ENCODE measurements around the gene PAK5. TPM values are rescaled to one million over a fixed set of nuclear protein-coding genes. Genes with fewer than 3 reads are reported as not detected.
"Not testable (repeated sequence)": the region's sequence is repeated elsewhere in the genome, so short reads cannot be mapped to it uniquely, and the experiment has no call there.

Gene PAK5
- total RNA-seq, 2 experiments from 2014 or later, result not detected

DNA sequence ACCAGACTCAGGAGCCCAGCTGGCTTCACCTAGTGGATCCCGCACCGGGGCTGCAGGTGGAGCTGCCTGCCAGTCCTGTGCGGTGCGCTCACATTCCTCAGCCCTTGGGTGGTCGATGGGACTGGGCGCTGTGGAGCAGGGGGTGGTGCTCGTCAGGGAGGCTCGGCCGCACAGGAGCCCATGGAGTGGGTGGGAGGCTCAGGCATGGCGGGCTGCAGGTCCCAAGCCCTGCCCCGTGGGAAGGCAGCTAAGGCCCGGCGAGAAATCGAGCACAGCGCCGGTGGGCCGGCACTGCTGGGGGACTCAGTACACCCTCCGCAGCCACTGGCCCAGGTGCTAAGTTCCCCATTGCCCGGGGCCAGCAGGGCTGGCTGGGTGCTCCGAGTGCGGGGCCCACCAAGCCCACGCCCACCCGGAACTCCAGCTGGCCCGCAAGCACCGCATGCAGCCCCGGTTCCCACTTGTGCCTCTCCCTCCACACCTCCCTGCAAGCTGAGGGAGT is 197.3 kb downstream of the PAK5 start:
- H3K36me3 Mint-ChIP-seq (ENCODE audit: low read depth); H3K9me3 Mint-ChIP-seq; H3K27me3 Mint-ChIP-seq; CTCF ChIA-PET; DNase-seq; H3K4me3 Mint-ChIP-seq; H3K27ac Mint-ChIP-seq; H3K4me1 Mint-ChIP-seq; POLR2A ChIA-PET: not testable (repeated sequence)

DNA sequence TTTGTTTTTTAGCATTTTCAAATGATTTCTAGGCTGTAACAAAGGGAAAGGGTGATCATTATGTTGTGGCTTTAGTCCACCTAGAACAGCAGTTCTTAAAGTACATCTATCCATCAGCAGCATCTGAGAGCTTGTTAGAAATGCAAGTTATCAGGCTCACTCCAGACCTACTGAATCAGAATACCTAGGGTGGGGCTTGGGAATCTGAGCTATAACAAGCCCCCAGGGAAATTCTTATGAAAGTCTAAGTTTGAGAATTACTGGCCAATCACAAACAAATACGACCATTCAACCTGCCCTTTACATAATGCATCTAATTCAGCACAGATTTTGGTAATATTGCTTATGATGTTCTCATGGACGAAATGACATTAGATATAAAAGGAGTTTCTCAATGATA is 201.0 kb downstream of the PAK5 start:
- H3K36me3 Mint-ChIP-seq (ENCODE audit: low read depth), result no peaks in the 10 kb centered on the region
- H3K27ac Mint-ChIP-seq, result no peak overlapping the region
- ChIA-PET CTCF (no interaction called here), POLR2A (no interaction called here)
- H3K27me3 Mint-ChIP-seq, result no peaks in the 10 kb centered on the region
- no peaks in the 10 kb centered on the region for H3K4me1 Mint-ChIP-seq
- DNase-seq, result no peak
- no peaks in the 10 kb centered on the region for H3K9me3 Mint-ChIP-seq
- no peak overlapping the region for H3K4me3 Mint-ChIP-seq

DNA sequence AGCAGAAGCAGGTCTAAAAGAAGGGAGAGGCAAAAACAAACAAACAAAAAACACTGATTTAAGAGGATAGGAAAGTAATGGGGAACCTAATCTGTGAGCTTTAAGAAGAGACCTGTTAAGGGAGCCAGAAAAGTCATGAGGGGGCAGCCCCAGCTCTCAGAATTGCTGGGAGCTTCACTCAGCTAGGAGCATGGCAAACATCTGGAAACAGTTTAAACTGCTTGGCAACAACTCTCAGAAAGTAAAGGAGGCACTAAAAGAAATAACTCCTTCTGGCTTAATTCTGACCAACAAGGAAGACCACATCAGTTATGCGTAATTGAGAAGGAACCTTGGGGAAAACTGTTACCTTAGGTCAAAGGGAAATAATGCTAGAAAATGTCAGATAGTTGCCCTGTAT is 203.1 kb downstream of the PAK5 start:
- H3K36me3 Mint-ChIP-seq (ENCODE audit: low read depth), result no peaks in the 10 kb centered on the region
- DNase-seq, result no peak
- no peaks in the 10 kb centered on the region for H3K27me3 Mint-ChIP-seq
- no peaks in the 10 kb centered on the region for H3K4me1 Mint-ChIP-seq
- POLR2A ChIA-PET, result no interaction called here
- no peak overlapping the region for H3K27ac Mint-ChIP-seq
- no peaks in the 10 kb centered on the region for H3K9me3 Mint-ChIP-seq
- CTCF ChIA-PET, result no interaction called here
- no peak overlapping the region for H3K4me3 Mint-ChIP-seq

DNA sequence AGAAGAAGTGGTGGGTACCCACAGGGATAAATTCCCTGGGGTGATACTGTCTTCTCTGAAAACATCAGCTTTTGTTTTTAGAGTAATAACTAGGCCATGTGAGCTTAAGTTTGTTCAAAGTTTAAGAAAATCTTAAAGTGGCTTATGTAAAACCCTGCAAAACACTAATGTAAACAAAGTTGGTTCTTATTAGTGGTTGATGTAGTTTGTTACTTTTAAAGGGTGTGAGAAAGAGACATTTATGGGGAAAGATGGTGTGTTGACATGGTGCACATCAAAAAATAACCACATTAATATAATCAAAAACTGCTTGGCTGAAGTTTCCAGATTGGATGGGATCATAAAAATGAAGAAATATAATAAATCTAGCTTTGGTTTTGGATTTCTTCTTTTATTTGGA is 204.5 kb downstream of the PAK5 start:
- DNase-seq, result no peak
- ChIA-PET POLR2A (no interaction called here), CTCF (no interaction called here)
- Mint-ChIP-seq H3K36me3 (ENCODE audit: low read depth) (no peaks in the 10 kb centered on the region), H3K9me3 (no peaks in the 10 kb centered on the region), H3K4me3 (no peak overlapping the region), H3K27ac (no peak overlapping the region), H3K4me1 (no peaks in the 10 kb centered on the region), H3K27me3 (no peaks in the 10 kb centered on the region)

DNA sequence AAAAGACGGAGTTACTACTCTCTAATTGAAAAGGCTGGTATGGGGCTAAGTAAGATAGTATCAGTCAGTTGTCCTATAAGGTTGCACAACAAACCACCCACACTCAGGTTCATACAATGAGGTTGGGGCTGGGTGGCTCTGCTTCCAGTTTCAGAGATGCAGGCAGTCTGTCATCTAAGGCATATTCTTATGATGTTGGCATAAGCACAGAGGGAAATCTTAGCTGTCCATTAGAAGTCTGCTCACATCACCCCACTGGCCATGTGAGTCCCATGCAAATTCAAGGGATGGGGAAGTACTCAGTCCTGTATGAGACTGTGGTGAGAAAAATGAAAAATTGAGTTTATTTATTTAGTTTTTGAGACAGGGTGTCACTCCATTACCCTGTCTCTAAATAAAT is 205.9 kb downstream of the PAK5 start:
- CTCF ChIA-PET, result no interaction called here

DNA sequence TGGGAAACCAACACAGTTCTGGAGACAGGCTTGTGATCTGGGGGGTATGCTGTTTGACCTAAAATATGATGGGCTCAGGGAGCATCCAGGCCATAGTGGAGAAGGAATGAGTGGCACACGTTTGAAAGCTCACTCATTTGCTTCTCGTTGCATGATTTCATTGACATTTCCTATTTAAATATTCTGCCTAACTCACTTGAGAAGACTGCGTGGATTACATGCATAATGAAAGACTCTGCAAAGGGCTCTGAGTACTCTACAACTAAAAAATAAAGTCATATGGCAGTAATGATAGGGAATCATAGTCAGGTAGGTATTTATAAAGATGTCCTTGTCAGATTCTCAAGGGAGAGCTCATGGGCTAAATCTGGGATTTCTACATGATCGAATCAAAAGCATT is 206.6 kb downstream of the PAK5 start:
- ChIA-PET POLR2A (no interaction called here), CTCF (no interaction called here)
- no peaks in the 10 kb centered on the region for H3K4me1 Mint-ChIP-seq
- no peaks in the 10 kb centered on the region for H3K27me3 Mint-ChIP-seq
- no peaks in the 10 kb centered on the region for H3K36me3 Mint-ChIP-seq (ENCODE audit: low read depth)
- no peak overlapping the region for H3K27ac Mint-ChIP-seq
- DNase-seq, result no peak
- H3K9me3 Mint-ChIP-seq, result no peaks in the 10 kb centered on the region
- H3K4me3 Mint-ChIP-seq, result no peak overlapping the region

More for the DNA sequence above, 205.9 kb downstream of the PAK5 start:
- Mint-ChIP-seq H3K9me3 (no peaks in the 10 kb centered on the region), H3K27ac (no peak overlapping the region), H3K36me3 (ENCODE audit: low read depth) (no peaks in the 10 kb centered on the region), H3K4me1 (no peaks in the 10 kb centered on the region), H3K27me3 (no peaks in the 10 kb centered on the region), H3K4me3 (no peak overlapping the region)
- no peak for DNase-seq
- POLR2A ChIA-PET, result no interaction called here

DNA sequence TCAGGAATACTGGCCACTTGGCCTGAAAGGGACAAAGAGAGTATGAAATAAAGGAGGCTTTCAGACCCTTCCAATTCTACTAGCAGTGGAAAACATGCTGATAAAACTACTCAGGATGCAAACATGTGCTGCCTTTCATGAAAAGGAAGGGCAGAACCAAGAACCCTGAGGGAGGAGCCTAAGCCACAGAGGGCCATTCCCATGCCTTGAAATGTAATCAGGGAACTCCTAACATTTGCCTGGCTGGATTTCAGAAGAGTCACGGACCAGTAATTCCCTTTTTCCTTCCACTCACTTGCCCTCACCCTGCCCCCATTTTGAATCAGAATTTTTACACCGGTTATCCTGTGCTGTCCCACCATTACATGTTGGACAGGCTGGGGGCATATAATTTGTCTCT is 208.3 kb downstream of the PAK5 start:
- H3K27me3 Mint-ChIP-seq, result no peaks in the 10 kb centered on the region
- no peaks in the 10 kb centered on the region for H3K4me1 Mint-ChIP-seq
- H3K36me3 Mint-ChIP-seq (ENCODE audit: low read depth), result no peaks in the 10 kb centered on the region
- no peak overlapping the region for H3K4me3 Mint-ChIP-seq
- ChIA-PET POLR2A (no interaction called here), CTCF (no interaction called here)
- no peaks in the 10 kb centered on the region for H3K9me3 Mint-ChIP-seq
- DNase-seq, result no peak
- H3K27ac Mint-ChIP-seq, result no peak overlapping the region

DNA sequence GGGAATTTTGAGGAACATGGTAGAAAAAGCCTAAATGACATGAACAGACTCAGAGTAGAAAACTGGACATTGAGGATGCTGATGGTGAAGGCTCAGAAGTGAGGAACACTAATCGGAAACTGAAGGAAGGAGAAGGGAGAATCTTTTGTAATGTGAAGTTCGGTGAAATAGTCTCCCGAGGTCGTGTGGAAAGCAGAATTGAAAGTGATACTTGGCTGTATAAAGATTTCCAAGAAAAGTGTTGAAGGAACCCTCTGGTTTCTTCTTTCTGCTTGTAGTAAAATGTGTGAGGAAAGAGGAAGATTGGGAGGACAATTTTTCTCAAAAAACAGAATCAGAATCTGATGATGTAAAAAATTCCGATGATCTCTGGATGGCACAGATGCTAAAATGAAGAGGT is 209.0 kb downstream of the PAK5 start:
- H3K4me1 Mint-ChIP-seq, result no peaks in the 10 kb centered on the region
- CTCF ChIA-PET, result no interaction called here
- DNase-seq, result no peak
- H3K36me3 Mint-ChIP-seq (ENCODE audit: low read depth), result no peaks in the 10 kb centered on the region
- H3K9me3 Mint-ChIP-seq, result no peaks in the 10 kb centered on the region
- POLR2A ChIA-PET, result no interaction called here
- H3K27me3 Mint-ChIP-seq, result peaks cover 2% of the 10 kb centered on the region
- H3K4me3 Mint-ChIP-seq, result no peak overlapping the region
- H3K27ac Mint-ChIP-seq, result no peak overlapping the region

DNA sequence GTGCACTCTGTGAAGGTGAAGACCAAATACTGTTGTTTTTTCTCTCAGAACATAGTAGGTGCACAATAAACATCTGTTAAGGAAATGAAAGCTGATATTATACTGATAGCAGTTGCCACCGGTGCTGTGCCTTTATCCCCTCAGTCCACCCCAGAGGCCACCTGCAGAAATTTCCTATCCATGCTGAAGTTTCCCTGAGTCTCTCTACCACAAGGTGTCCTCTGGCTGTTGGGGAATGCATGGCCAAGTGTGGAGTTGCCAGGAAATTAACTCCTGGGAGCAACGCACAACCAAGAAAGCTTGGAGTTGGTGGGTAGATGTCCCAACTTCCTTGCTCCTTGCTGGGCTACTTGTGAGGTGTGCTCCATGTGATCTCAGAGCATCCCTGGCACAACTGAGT is 210.3 kb downstream of the PAK5 start:
- Mint-ChIP-seq H3K9me3 (no peaks in the 10 kb centered on the region), H3K27ac (no peak overlapping the region), H3K36me3 (ENCODE audit: low read depth) (no peaks in the 10 kb centered on the region), H3K4me3 (no peak overlapping the region), H3K27me3 (peaks cover 2% of the 10 kb centered on the region), H3K4me1 (no peaks in the 10 kb centered on the region)
- CTCF ChIA-PET, result interaction anchor here (1.8 kb wide), 1 partner anchor 10 kb away, joined by 8 read pairs; no protein-coding TSS in a partner anchor
- POLR2A ChIA-PET, result no interaction called here
- DNase-seq, result no peak

DNA sequence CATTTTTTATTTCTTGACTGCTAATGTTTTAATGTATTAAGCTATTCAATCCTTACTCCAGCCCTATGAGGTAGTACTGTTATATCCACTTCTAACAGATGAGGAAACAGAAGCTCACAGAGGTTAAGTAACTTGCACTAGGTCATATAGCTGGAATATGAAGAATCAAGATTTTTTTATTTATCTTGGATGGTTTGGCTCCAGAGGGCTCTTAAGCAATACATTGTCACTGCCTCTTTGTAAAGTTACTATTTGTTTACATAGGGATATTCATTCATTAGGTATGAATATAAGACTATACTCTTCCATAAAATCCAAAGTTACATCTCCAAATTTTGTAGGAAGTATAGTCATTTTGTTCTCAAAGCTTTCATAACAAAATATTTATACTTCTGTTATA is 210.7 kb downstream of the PAK5 start:
- Mint-ChIP-seq H3K27ac (no peak overlapping the region), H3K9me3 (no peaks in the 10 kb centered on the region), H3K27me3 (peaks cover 2% of the 10 kb centered on the region), H3K4me1 (no peaks in the 10 kb centered on the region), H3K36me3 (ENCODE audit: low read depth) (no peaks in the 10 kb centered on the region), H3K4me3 (no peak overlapping the region)
- ChIA-PET CTCF (interaction anchor here (1.8 kb wide), 1 partner anchor 10 kb away, joined by 8 read pairs; no protein-coding TSS in a partner anchor), POLR2A (no interaction called here)
- DNase-seq, result no peak

DNA sequence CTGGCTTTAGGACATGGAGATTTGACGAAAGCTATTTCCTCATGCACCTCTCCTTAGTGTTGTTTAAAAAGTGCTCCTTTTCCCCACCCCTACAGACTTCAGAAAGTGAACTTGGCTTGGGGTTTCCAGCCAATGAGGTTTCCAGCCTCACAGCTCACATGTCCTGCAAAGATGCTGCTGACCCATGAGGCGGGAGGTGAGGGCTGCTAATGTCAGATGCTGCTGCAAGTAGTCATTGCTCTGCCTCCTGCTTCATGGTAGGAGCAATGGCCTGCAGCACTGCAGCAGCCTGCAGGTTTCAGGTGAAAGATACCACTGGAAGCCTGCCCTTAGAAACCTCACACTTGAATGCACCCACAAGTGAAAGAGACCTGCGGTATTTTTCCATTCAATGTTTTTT is 211.7 kb downstream of the PAK5 start:
- Mint-ChIP-seq H3K36me3 (ENCODE audit: low read depth) (no peaks in the 10 kb centered on the region), H3K4me1 (no peaks in the 10 kb centered on the region), H3K9me3 (no peaks in the 10 kb centered on the region), H3K27ac (no peak overlapping the region), H3K27me3 (peaks cover 2% of the 10 kb centered on the region), H3K4me3 (no peak overlapping the region)
- CTCF ChIA-PET, result no interaction called here
- DNase-seq, result no peak
- POLR2A ChIA-PET, result no interaction called here

DNA sequence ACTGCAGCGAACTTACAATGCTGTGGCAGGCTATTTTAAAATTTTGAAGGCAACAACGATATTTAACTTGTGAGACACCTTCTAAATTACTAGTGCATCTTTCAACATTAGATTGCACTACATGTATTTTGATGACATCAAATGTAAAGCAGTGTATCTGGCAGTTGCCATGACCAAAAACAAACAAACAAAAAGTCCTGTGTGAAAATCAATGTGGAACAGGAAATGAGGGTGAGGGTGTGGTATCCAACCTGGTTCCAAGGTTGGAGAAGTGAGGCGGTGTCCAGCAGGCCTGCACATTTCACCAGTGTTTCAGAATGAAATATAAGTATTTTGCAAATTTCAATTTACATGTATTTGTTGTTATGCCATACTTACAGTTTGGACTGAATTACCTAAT is 212.5 kb downstream of the PAK5 start:
- Mint-ChIP-seq H3K27ac (no peak overlapping the region), H3K36me3 (ENCODE audit: low read depth) (no peaks in the 10 kb centered on the region), H3K27me3 (peaks cover 2% of the 10 kb centered on the region), H3K9me3 (no peaks in the 10 kb centered on the region), H3K4me3 (no peak overlapping the region), H3K4me1 (no peaks in the 10 kb centered on the region)
- DNase-seq, result no peak
- POLR2A ChIA-PET, result no interaction called here
- CTCF ChIA-PET, result no interaction called here

DNA sequence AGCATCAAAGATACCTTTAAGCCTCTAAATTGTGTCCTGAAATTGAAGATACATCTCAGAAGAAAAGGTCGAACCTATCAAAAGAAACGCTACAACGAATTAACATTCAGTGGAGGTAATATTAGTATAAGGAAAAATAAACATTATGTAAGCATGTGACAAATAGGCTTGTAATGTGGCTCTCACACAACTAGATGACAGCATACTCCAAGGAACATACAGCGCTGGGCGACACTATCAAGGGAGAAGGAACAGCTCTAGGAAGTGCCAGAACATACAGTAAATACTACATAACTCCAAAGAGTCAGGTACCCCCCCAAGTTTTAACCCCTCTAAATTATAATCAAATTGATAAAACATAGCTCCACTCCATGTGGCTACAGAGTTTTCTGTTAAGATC is 220.9 kb downstream of the PAK5 start:
- no peaks in the 10 kb centered on the region for H3K4me1 Mint-ChIP-seq
- CTCF ChIA-PET, result interaction anchor here (0.7 to 3.4 kb wide), 11 partner anchors 8 to 473 kb away, joined by 3 to 45 read pairs (median 11); no protein-coding TSS in a partner anchor
- peaks cover 7% of the 10 kb centered on the region for H3K27me3 Mint-ChIP-seq
- H3K36me3 Mint-ChIP-seq (ENCODE audit: low read depth), result no peaks in the 10 kb centered on the region
- H3K4me3 Mint-ChIP-seq, result no peak overlapping the region
- no peaks in the 10 kb centered on the region for H3K9me3 Mint-ChIP-seq
- no peak for DNase-seq
- POLR2A ChIA-PET, result no interaction called here
- H3K27ac Mint-ChIP-seq, result no peak overlapping the region

DNA sequence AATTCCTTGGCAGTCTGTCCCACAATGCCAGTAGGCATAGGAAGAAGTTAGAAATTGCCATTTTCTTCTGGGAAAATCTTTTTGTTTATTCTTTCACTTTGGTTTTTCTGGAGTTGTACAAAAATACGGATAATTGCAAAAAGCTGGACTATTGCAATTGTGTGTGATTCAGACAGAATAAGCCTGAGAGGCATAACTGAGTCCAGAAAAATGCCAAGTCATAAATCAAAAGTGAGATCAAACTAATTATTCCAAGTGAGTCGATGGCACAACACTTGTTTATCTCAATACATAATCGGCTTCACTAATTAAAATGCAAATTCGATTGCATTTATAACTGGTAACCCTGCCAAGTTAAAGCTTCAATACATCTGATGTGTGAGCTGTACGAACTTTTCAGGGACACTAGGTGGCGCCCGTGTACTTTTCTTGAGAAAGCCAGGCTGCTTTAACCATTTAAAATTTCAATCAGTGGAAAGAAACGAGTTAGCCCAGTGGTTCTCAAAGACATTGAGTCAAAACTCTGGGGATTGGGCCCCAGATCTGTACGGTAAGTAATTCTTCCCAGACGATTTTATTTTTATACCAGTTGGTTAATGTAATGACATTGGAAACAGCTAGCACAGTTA is 221.9 kb downstream of the PAK5 start:
- CTCF ChIA-PET, result interaction anchor here (0.5 to 3.4 kb wide), 17 partner anchors 8 to 1312 kb away, joined by 3 to 45 read pairs (median 3); partner anchors contain the start of genes MKKS and SLX4IP
- Mint-ChIP-seq H3K9me3 (no peaks in the 10 kb centered on the region), H3K27me3 (peaks cover 7% of the 10 kb centered on the region), H3K4me3 (no peak overlapping the region), H3K4me1 (no peaks in the 10 kb centered on the region), H3K36me3 (ENCODE audit: low read depth) (no peaks in the 10 kb centered on the region), H3K27ac (no peak overlapping the region)
- DNase-seq, result peak; percentile 49
- POLR2A ChIA-PET, result no interaction called here
